ENCODE measurements around the gene TAS2R31. TPM values are rescaled to one million over a fixed set of nuclear protein-coding genes. Genes with fewer than 3 reads are reported as not detected.

Gene TAS2R31
- total and polyA plus RNA-seq, 2 donors (not counting 3 experiments of a cell fraction or from before 2014, with no cell fraction given): 0.12 to 3.2 TPM

- peaks cover 13% of the 10 kb centered on the region for H3K4me1 ChIP-seq (ENCODE audit: control insufficient read depth, extremely low read depth, insufficient read depth, low read length)
- CTCF ChIA-PET: no interaction called here
- H3K36me3 ChIP-seq (ENCODE audit: control insufficient read depth in 2 of 2, extremely low read depth in 1 of 2, insufficient read depth in 2 of 2, low read length in 2 of 2): no peaks in the 10 kb centered on the region
- H3K9ac ChIP-seq (replicated peaks; ENCODE audit: extremely low read depth, insufficient read depth, low read length): no peak overlapping the region
- H3K27me3 ChIP-seq (ENCODE audit: control insufficient read depth in 2 of 2, insufficient read depth in 2 of 2, low read length in 2 of 2): no peaks in the 10 kb centered on the region
- FAIRE-seq (peak; percentile 76), DNase-seq (ENCODE audit: low read depth, low spot score) (peak; percentile 86)
- no peak overlapping the region for H3K27ac ChIP-seq (ENCODE audit: insufficient read depth, low read depth, low read length)
- TF ChIP-seq GATA2 (IDR thresholded peaks at IDR 0.05; ENCODE audit: insufficient read depth, insufficient read length, low read depth, low read length): peak; percentile 68
- TF ChIP-seq MAX (IDR thresholded peaks at IDR 0.05; ENCODE audit: insufficient read depth, insufficient read length): no peak
- H3K9me3 ChIP-seq (replicated peaks; ENCODE audit: control insufficient read depth, insufficient read depth, low read length): no peaks in the 10 kb centered on the region
- POLR2A ChIA-PET: no interaction called here
- H3K4me3 ChIP-seq (replicated peaks in 1 of 3; ENCODE audit: insufficient read depth in 1 of 3, low read depth in 1 of 3, low read length in 3 of 3): no peak overlapping the region
- peak overlapping the region; percentile 16 for H3K4me2 ChIP-seq (ENCODE audit: insufficient read depth, low read length)
- no TSS peak for BruUV-seq (replicated peaks)
- dilution Hi-C loops (cut with MboI; ENCODE audit: extremely low pct_ligation_motif_present, low sequenced_read_pairs) (no loop called here), intact Hi-C loops (cut with micrococcal nuclease) (loop anchor here (5.0 kb wide), 1 partner anchor 156 kb away; the partner anchor contains the start of gene SMIM10L1)
- no peak overlapping the region for H2AFZ ChIP-seq (ENCODE audit: low read depth, low read length)
- no peaks in the 10 kb centered on the region for H4K20me1 ChIP-seq (replicated peaks; ENCODE audit: control insufficient read depth, extremely low read depth, insufficient read depth, low read length)
- no peaks in the 10 kb centered on the region for H3K79me2 ChIP-seq (ENCODE audit: control insufficient read depth, insufficient read depth, low read length)
- H3K9me1 ChIP-seq (replicated peaks; ENCODE audit: control insufficient read depth, extremely low read depth, insufficient read depth, low read length): no peaks in the 10 kb centered on the region
Measured at GRCh38 chr12:11015775-11016430, 15.3 kb downstream of the TAS2R31 start.

GRCh38 chr12:11014234-11014633, 17.0 kb downstream of the TAS2R31 start:
- BruUV-seq (replicated peaks): no TSS peak
- Histone ChIP-seq H3K9ac (replicated peaks; ENCODE audit: extremely low read depth, insufficient read depth, low read length) (no peak overlapping the region), H3K79me2 (ENCODE audit: control insufficient read depth, insufficient read depth, low read length) (no peaks in the 10 kb centered on the region), H3K36me3 (ENCODE audit: control insufficient read depth in 2 of 2, extremely low read depth in 1 of 2, insufficient read depth in 2 of 2, low read length in 2 of 2) (no peaks in the 10 kb centered on the region), H3K4me1 (ENCODE audit: control insufficient read depth, extremely low read depth, insufficient read depth, low read length) (peaks cover 13% of the 10 kb centered on the region), H3K9me1 (replicated peaks; ENCODE audit: control insufficient read depth, extremely low read depth, insufficient read depth, low read length) (no peaks in the 10 kb centered on the region), H3K4me2 (ENCODE audit: insufficient read depth, low read length) (no peak overlapping the region), H2AFZ (ENCODE audit: low read depth, low read length) (no peak overlapping the region), H3K27me3 (ENCODE audit: control insufficient read depth in 2 of 2, insufficient read depth in 2 of 2, low read length in 2 of 2) (no peaks in the 10 kb centered on the region), H3K4me3 (replicated peaks in 1 of 3; ENCODE audit: insufficient read depth in 1 of 3, low read depth in 1 of 3, low read length in 3 of 3) (no peak overlapping the region), H3K9me3 (replicated peaks; ENCODE audit: control insufficient read depth, insufficient read depth, low read length) (no peaks in the 10 kb centered on the region), H4K20me1 (replicated peaks; ENCODE audit: control insufficient read depth, extremely low read depth, insufficient read depth, low read length) (no peaks in the 10 kb centered on the region), H3K27ac (ENCODE audit: insufficient read depth, low read depth, low read length) (no peak overlapping the region)
- DNase-seq (ENCODE audit: low read depth, low spot score): no peak
- intact Hi-C loops (cut with micrococcal nuclease) (loop anchor here (1.0 kb wide), 1 partner anchor 55 kb away; no protein-coding TSS in a partner anchor), dilution Hi-C loops (cut with MboI; ENCODE audit: extremely low pct_ligation_motif_present, low sequenced_read_pairs) (no loop called here)
- ChIA-PET CTCF (interaction anchor here (0.7 kb wide), 1 partner anchor 55 kb away, joined by 3 read pairs; no protein-coding TSS in a partner anchor), POLR2A (no interaction called here)
- no peak for FAIRE-seq
- TF ChIP-seq FOS (IDR thresholded peaks at IDR 0.05; ENCODE audit: borderline replicate concordance, insufficient read depth, low read length) (no peak), MYC (IDR thresholded peaks at IDR 0.05; ENCODE audit: low read depth, low read length) (no peak), CTCF (IDR thresholded peaks at IDR 0.05; ENCODE audit: extremely low read depth in 1 of 2, insufficient read depth in 1 of 2, low read depth in 1 of 2, low read length in 2 of 2) (no peak), JUN (IDR thresholded peaks at IDR 0.05; ENCODE audit: borderline replicate concordance, insufficient read depth, insufficient read length, low read depth) (no peak), POLR2AphosphoS5 (IDR thresholded peaks at IDR 0.05; ENCODE audit: insufficient read depth, low read depth, low read length) (no peak), EZH2 (IDR thresholded peaks at IDR 0.05; ENCODE audit: borderline replicate concordance, low read depth, low read length, severe bottlenecking) (no peak), MAX (IDR thresholded peaks at IDR 0.05; ENCODE audit: insufficient read depth, insufficient read length) (no peak), POLR2A (IDR thresholded peaks at IDR 0.05; ENCODE audit: low read depth, low read length) (no peak), GATA2 (IDR thresholded peaks at IDR 0.05; ENCODE audit: insufficient read depth, insufficient read length, low read depth, low read length) (no peak)

All from endothelial cell of umbilical vein (primary cell).